ENCODE data around the gene RNF5. TPM values are rescaled to one million over a fixed set of nuclear protein-coding genes. Genes with fewer than 3 reads are reported as not detected.

Gene RNF5
- total and polyA plus RNA-seq, 9 of the 15 experiments (the other 6 are each of a cell fraction or from before 2014, with no cell fraction given) = 62.2 to 245 (median 129) TPM

GRCh38 chr6:32178547-32179440, 589 bp downstream of the RNF5 start (continued):
- no peak for TF ChIP-seq HNRNPK (IDR thresholded peaks at IDR 0.05; ENCODE audit: low read depth, low read length, poor library complexity, severe bottlenecking)
- TF ChIP-seq ZNF140 (CRISPR knock-in tag; IDR thresholded peaks at IDR 0.05) = no peak
- no peak for TF ChIP-seq TSC22D4 (tag; IDR thresholded peaks at IDR 0.05)
- no peak for TF ChIP-seq ZNF507 (tag; conservative IDR thresholded peaks at IDR 0.05)
- TF ChIP-seq SOX6 (IDR thresholded peaks at IDR 0.05) = no peak
- TF ChIP-seq MIER1 (IDR thresholded peaks at IDR 0.05; ENCODE audit: low read depth) = no peak
- no peak for TF ChIP-seq MCM2 (IDR thresholded peaks at IDR 0.05; ENCODE audit: low read depth)
- TF ChIP-seq ERF (CRISPR knock-in tag; IDR thresholded peaks at IDR 0.05) = no peak
- TF ChIP-seq ZBTB26 (CRISPR knock-in tag; IDR thresholded peaks at IDR 0.05) = no peak
- no peak for TF ChIP-seq ZNF561 (CRISPR knock-in tag; conservative IDR thresholded peaks at IDR 0.05)
- TF ChIP-seq MAFG (tag; conservative IDR thresholded peaks at IDR 0.05) = no peak
- TF ChIP-seq DACH1 (IDR thresholded peaks at IDR 0.05; ENCODE audit: partially characterized antibody) = no peak
- no peak for TF ChIP-seq GATAD2B (IDR thresholded peaks at IDR 0.05; ENCODE audit: borderline replicate concordance)
- TF ChIP-seq HIVEP1 (CRISPR knock-in tag; IDR thresholded peaks at IDR 0.05) = 0 out of 2 replicates have a peak, but pooled peaks have one; percentile 19
- no peak for TF ChIP-seq ELK1 (CRISPR knock-in tag; IDR thresholded peaks at IDR 0.05)
- TF ChIP-seq ZNF76 (CRISPR knock-in tag; IDR thresholded peaks at IDR 0.05; ENCODE audit: borderline replicate concordance) = no peak
- TF ChIP-seq ZNF197 (CRISPR knock-in tag; IDR thresholded peaks at IDR 0.05; ENCODE audit: low read depth) = 0 out of 2 replicates have a peak, but pooled peaks have one; percentile 37
- TF ChIP-seq RAD21 (CRISPR knock-in tag; conservative IDR thresholded peaks at IDR 0.05 in 1 of 2, IDR thresholded peaks at IDR 0.05 in 1 of 2) = no peak
- TF ChIP-seq KAT2B (IDR thresholded peaks at IDR 0.05; ENCODE audit: low read depth, low read length) = no peak
- no peak for TF ChIP-seq ZNF586 (CRISPR knock-in tag; conservative IDR thresholded peaks at IDR 0.05)
- no peak for TF ChIP-seq ZNF518B (CRISPR knock-in tag; IDR thresholded peaks at IDR 0.05)
- no peak for TF ChIP-seq CHD4 (IDR thresholded peaks at IDR 0.05; ENCODE audit: insufficient read depth, insufficient replicate concordance, low read depth, low read length, poor library complexity, severe bottlenecking)
- TF ChIP-seq SAFB2 (IDR thresholded peaks at IDR 0.05; ENCODE audit: borderline replicate concordance, low read depth, low read length, severe bottlenecking) = no peak

Data from K562 (cell line).